Hepatocyte (in vitro differentiated cells): ENCODE measurements around the gene OTUD5. TPM values are rescaled to one million over a fixed set of nuclear protein-coding genes. Genes with fewer than 3 reads are reported as not detected.

Experiments
- DNase-seq: peaks from one replicate; pipeline ENCODE4 v3.0.0-alpha.2; 2016; ENCODE audit warnings: low spot score
- H2AFZ ChIP-seq: fragments of 200-600 bp; sonication (generic); 2 replicates; pipeline ENCODE4 v1.6.0; 2016; ENCODE audit warnings: antibody characterized with exemption, mild to moderate bottlenecking
- H3K27ac ChIP-seq: fragments of 200-600 bp; sonication (generic); 2 replicates; pipeline ENCODE4 v1.5.1; 2016; ENCODE audit warnings: mild to moderate bottlenecking
- H3K27me3 ChIP-seq: fragments of 200-600 bp; sonication (generic); 2 replicates; pipeline ENCODE4 v1.6.1; 2016
- H3K36me3 ChIP-seq: fragments of 200-600 bp; sonication (generic); replicated peaks from 2 replicates; pipeline ENCODE4 v1.5.1; 2016; ENCODE audit warnings: low read depth; ENCODE audit not compliant: insufficient read depth
- H3K4me1 ChIP-seq: fragments of 200-600 bp; sonication (generic); 2 replicates; pipeline ENCODE4 v1.5.1; 2016; ENCODE audit warnings: mild to moderate bottlenecking, moderate library complexity; ENCODE audit not compliant: insufficient read depth
- H3K4me2 ChIP-seq: fragments of 200-600 bp; sonication (generic); 2 replicates; pipeline ENCODE4 v1.6.0; 2016
- H3K4me3 ChIP-seq: fragments of 200-600 bp; sonication (generic); 2 replicates; pipeline ENCODE4 v1.5.1; 2016; ENCODE audit warnings: mild to moderate bottlenecking
- H3K79me2 ChIP-seq: fragments of 200-600 bp; sonication (generic); 2 replicates; pipeline ENCODE4 v1.6.0; 2017; ENCODE audit warnings: mild to moderate bottlenecking
- H3K9me2 ChIP-seq: fragments of 200-600 bp; sonication (generic); replicated peaks from 2 replicates; pipeline ENCODE4 v1.6.0; 2017; ENCODE audit warnings: mild to moderate bottlenecking; ENCODE audit not compliant: insufficient read depth
- H3K9me3 ChIP-seq: fragments of 200-600 bp; sonication (generic); 2 replicates; pipeline ENCODE4 v1.5.1; 2016; ENCODE audit warnings: low read depth, mild to moderate bottlenecking
- H4K20me1 ChIP-seq: fragments of 200-600 bp; sonication (generic); 2 replicates; pipeline ENCODE4 v1.6.0; 2016; ENCODE audit warnings: mild to moderate bottlenecking; ENCODE audit not compliant: insufficient read depth, poor library complexity, severe bottlenecking
- CTCF ChIP-seq: fragments of 200-600 bp; sonication (generic); IDR thresholded peaks from 2 replicates; pipeline ENCODE4 v1.5.1; 2016; ENCODE audit warnings: antibody characterized with exemption, mild to moderate bottlenecking; ENCODE audit not compliant: poor library complexity
- EZH2 ChIP-seq: fragments of 200-600 bp; sonication (generic); IDR thresholded peaks from 2 replicates; pipeline ENCODE4 v1.6.1; 2016; ENCODE audit warnings: antibody characterized with exemption, mild to moderate bottlenecking, borderline replicate concordance
- EZH2phosphoT487 ChIP-seq: fragments of 200-600 bp; sonication (generic); IDR thresholded peaks from one replicate; pipeline ENCODE4 v1.6.1; 2018; ENCODE audit warnings: antibody characterized with exemption, mild to moderate bottlenecking, low read depth, moderate library complexity; ENCODE audit not compliant: unreplicated experiment, severe bottlenecking
- WGBS: methylation state at CpG from one replicate; pipeline ENCODE4 v1.1.6; 2016; ENCODE audit warnings: low lambda C conversion rate; ENCODE audit errors: missing lambda C conversion rate; 5-methylcytosine and 5-hydroxymethylcytosine counted together
- polyA plus RNA-seq: library from polyadenylated mRNA; unstranded; fragments of >200 nt; fragmentation: Nextera tagmentation; extraction: Ambion mirVana; gene quantifications from 2 replicates; pipeline ENCODE4 v1.2.1, GENCODE V29; 2016
- total RNA-seq: library from RNA; depleted of rRNA; stranded (reverse); fragments of >200 nt; gene quantifications from 2 replicates; pipeline ENCODE4 v1.2.3, GENCODE V29; 2014

The OTUD5 gene
- total and polyA plus RNA-seq, 2 experiments from 2014 or later = 32.5 to 51.2 TPM

- peaks cover 17% of the 10 kb centered on the region for H3K79me2 ChIP-seq
- no peak overlapping the region for H3K4me2 ChIP-seq
- peaks cover 6% of the 10 kb centered on the region for H4K20me1 ChIP-seq
- TF ChIP-seq EZH2phosphoT487 (no peak), CTCF (no peak), EZH2 (no peak)
- H3K9me2 ChIP-seq = no peaks in the 10 kb centered on the region
- no peaks in the 10 kb centered on the region for H3K27me3 ChIP-seq
- DNase-seq = no peak
- no peaks in the 10 kb centered on the region for H3K36me3 ChIP-seq
- H3K27ac ChIP-seq = no peak overlapping the region
- H3K4me1 ChIP-seq = no peaks in the 10 kb centered on the region
- H2AFZ ChIP-seq = no peak overlapping the region
- no peaks in the 10 kb centered on the region for H3K9me3 ChIP-seq
- WGBS = 74% methylated on average over 7 of the region's 7 CpGs
- no peak overlapping the region for H3K4me3 ChIP-seq
Observed at GRCh38 chrX:48934581-48935300, 22.7 kb downstream of the OTUD5 start.

- peaks cover 3% of the 10 kb centered on the region for H4K20me1 ChIP-seq
Observed at GRCh38 chrX:48933757-48934156, 23.6 kb downstream of the OTUD5 start.

GRCh38 chrX:48927736-48928382, 29.5 kb downstream of the OTUD5 start:
- Histone ChIP-seq H3K36me3 (no peaks in the 10 kb centered on the region), H3K27me3 (no peaks in the 10 kb centered on the region), H3K9me2 (no peaks in the 10 kb centered on the region), H3K4me3 (no peak overlapping the region), H3K9me3 (no peaks in the 10 kb centered on the region), H4K20me1 (no peaks in the 10 kb centered on the region), H3K27ac (no peak overlapping the region), H2AFZ (no peak overlapping the region), H3K79me2 (no peaks in the 10 kb centered on the region), H3K4me1 (no peaks in the 10 kb centered on the region), H3K4me2 (no peak overlapping the region)
- DNase-seq = no peak
- 66% methylated on average over 2 of the region's 2 CpGs for WGBS
- no peak for TF ChIP-seq EZH2phosphoT487
- no peak for TF ChIP-seq EZH2
- TF ChIP-seq CTCF = no peak

More at GRCh38 chrX:48933757-48934156, 23.6 kb downstream of the OTUD5 start:
- H3K4me1 ChIP-seq = no peaks in the 10 kb centered on the region
- TF ChIP-seq CTCF (no peak), EZH2phosphoT487 (no peak), EZH2 (no peak)
- H2AFZ ChIP-seq = no peak overlapping the region
- H3K79me2 ChIP-seq = peaks cover 8% of the 10 kb centered on the region
- no peak overlapping the region for H3K27ac ChIP-seq
- H3K36me3 ChIP-seq = no peaks in the 10 kb centered on the region
- H3K4me2 ChIP-seq = no peak overlapping the region
- H3K9me3 ChIP-seq = no peaks in the 10 kb centered on the region
- no peak overlapping the region for H3K4me3 ChIP-seq
- H3K9me2 ChIP-seq = no peaks in the 10 kb centered on the region
- WGBS = 87% methylated on average over 2 of the region's 2 CpGs
- no peaks in the 10 kb centered on the region for H3K27me3 ChIP-seq
- no peak for DNase-seq
